ENCODE measurements around the gene SCN9A. TPM values are rescaled to one million over a fixed set of nuclear protein-coding genes. Genes with fewer than 3 reads are reported as not detected.
"Not testable (repeated sequence)": the region's sequence is repeated elsewhere in the genome, so short reads cannot be mapped to it uniquely, and the experiment has no call there.

Gene SCN9A
- total and polyA plus RNA-seq, 8 donors = 11.8 to 18.4 (median 13.0) TPM

DNA sequence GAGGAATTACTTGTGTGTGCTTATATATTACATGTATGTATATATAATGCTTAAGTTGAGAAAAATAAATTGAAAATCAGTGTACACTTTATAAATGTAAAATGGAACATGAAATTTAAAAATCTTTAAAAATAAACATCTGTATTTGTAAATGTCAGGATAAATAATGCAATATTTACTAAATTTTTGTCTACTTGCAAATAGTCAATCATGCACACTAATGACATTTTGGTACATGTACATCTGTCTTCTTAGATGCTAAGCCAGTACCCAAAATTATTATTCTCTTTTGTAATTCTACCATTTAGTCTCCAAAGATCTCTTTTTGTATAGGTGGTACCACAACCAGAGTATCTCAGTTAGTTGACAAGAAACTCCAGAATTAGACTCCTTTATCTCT is 151.5 kb downstream of the SCN9A start:
- H3K36me3 ChIP-seq = no peaks in the 10 kb centered on the region
- intact Hi-C loops (cut with DNase I) = no loop called here
- no peak for ATAC-seq

DNA sequence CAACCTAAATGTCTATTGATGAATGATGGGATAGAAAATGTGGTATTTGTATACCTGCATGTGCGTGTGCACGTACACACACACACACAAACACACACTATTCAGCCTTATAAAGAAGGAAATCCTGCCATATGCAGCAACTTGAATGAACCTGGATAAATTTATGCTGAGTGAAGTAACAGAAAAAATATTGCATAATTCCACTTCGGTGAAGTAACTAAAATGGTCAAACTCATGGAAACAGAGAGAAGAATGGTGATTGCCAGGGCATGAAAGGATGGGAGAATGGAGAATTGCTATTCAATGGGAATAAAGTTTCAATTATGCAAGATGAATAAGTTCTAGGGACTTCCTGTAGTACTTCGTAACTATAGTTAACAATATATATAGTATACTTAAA is 152.4 kb downstream of the SCN9A start:
- intact Hi-C loops (cut with DNase I) = no loop called here

More for the DNA sequence above, 151.5 kb downstream of the SCN9A start:
- Histone ChIP-seq H3K4me3 (no peak overlapping the region), H3K4me1 (no peaks in the 10 kb centered on the region), H3K27ac (no peak overlapping the region), H3K27me3 (no peaks in the 10 kb centered on the region), H3K9me3 (peaks cover 0 to 14% of the 10 kb centered on the region in 2 donors)
- DNase-seq = no peak
- TF ChIP-seq, protein P1, sequence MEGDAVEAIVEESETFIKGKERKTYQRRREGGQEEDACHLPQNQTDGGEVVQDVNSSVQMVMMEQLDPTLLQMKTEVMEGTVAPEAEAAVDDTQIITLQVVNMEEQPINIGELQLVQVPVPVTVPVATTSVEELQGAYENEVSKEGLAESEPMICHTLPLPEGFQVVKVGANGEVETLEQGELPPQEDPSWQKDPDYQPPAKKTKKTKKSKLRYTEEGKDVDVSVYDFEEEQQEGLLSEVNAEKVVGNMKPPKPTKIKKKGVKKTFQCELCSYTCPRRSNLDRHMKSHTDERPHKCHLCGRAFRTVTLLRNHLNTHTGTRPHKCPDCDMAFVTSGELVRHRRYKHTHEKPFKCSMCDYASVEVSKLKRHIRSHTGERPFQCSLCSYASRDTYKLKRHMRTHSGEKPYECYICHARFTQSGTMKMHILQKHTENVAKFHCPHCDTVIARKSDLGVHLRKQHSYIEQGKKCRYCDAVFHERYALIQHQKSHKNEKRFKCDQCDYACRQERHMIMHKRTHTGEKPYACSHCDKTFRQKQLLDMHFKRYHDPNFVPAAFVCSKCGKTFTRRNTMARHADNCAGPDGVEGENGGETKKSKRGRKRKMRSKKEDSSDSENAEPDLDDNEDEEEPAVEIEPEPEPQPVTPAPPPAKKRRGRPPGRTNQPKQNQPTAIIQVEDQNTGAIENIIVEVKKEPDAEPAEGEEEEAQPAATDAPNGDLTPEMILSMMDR (IDR thresholded peaks at IDR 0.05) = no peak

DNA sequence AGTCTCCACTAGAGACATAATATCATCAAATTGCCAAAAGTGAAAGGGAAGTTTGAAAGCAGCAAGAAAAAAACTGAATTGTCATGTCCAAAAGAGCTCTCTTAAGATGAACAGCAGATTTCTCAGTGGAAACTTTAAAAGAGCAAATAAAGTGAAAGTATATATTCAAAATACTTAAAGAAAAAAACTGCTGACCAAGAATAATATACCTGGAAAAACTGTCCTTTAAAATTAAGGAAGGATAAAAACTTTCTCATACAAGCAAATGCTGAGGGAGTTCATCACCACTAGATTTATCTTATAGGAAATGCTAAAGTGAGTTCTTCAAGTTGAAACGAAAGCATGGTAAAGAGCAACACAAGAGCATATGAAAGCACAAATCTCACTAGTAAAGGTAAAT is 164.7 kb downstream of the SCN9A start:
- peaks cover 0 to 29% of the 10 kb centered on the region in 2 donors for H3K9me3 ChIP-seq
- TF ChIP-seq, protein P1 (IDR thresholded peaks at IDR 0.05) = no peak
- H3K4me1 ChIP-seq = no peaks in the 10 kb centered on the region
- ATAC-seq = no peak
- no peak overlapping the region for H3K4me3 ChIP-seq
- no peaks in the 10 kb centered on the region for H3K36me3 ChIP-seq
- DNase-seq = no peak
- intact Hi-C loops (cut with DNase I) = no loop called here
- H3K27me3 ChIP-seq = no peaks in the 10 kb centered on the region
- H3K27ac ChIP-seq = no peak overlapping the region

More for the DNA sequence above, 152.4 kb downstream of the SCN9A start:
- TF ChIP-seq, protein P1 (IDR thresholded peaks at IDR 0.05) = no peak
- peaks cover 0 to 14% of the 10 kb centered on the region in 2 donors for H3K9me3 ChIP-seq
- H3K27ac ChIP-seq = no peak overlapping the region
- DNase-seq (no peak), ATAC-seq (no peak)
- no peaks in the 10 kb centered on the region for H3K36me3 ChIP-seq
- H3K4me1 ChIP-seq = no peaks in the 10 kb centered on the region
- no peak overlapping the region for H3K4me3 ChIP-seq
- no peaks in the 10 kb centered on the region for H3K27me3 ChIP-seq

DNA sequence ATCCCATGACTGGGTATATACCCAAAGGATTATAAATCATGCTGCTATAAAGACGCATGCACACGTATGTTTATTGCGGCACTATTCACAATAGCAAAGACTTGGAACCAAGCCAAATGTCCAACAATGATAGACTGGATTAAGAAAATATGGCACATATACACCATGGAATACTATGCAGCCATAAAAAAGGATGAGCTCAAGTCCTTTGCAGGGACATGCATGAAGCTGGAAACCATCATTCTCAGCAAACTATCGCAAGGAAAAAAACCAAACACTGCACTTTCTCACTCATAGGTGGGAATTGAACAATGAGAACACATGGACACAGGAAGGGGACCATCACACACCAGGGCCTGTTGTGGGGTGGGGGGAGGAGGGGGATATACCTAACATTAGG is 165.8 kb downstream of the SCN9A start:
- H3K4me3 ChIP-seq = not testable (repeated sequence)

DNA sequence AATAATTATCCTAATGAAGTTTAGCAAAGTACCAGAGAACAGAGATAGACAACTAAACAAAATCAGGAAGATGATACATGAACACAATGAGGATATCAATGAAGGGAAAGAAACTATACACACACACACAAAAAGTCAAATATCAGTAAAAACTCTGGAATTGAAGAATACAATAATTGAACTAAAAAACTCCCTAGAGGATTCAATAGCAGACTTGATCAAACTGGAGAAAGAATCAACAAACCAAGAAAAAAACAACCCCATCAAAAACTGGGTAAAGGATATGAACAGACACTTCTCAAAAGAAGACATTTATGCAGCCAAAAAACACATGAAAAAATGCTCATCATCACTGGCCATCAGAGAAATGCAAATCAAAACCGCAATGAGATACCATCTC is 166.4 kb downstream of the SCN9A start:
- intact Hi-C loops (cut with DNase I); H3K27me3 ChIP-seq; H3K27ac ChIP-seq; ATAC-seq; H3K36me3 ChIP-seq; H3K4me3 ChIP-seq; H3K4me1 ChIP-seq; DNase-seq: not testable (repeated sequence)
- peaks cover 0 to 22% of the 10 kb centered on the region in 2 donors for H3K9me3 ChIP-seq

More for the DNA sequence above, 165.8 kb downstream of the SCN9A start:
- H3K4me1 ChIP-seq; H3K36me3 ChIP-seq; intact Hi-C loops (cut with DNase I); DNase-seq; H3K27ac ChIP-seq; ATAC-seq; H3K27me3 ChIP-seq: not testable (repeated sequence)
- H3K9me3 ChIP-seq = peaks cover 0 to 22% of the 10 kb centered on the region in 2 donors

DNA sequence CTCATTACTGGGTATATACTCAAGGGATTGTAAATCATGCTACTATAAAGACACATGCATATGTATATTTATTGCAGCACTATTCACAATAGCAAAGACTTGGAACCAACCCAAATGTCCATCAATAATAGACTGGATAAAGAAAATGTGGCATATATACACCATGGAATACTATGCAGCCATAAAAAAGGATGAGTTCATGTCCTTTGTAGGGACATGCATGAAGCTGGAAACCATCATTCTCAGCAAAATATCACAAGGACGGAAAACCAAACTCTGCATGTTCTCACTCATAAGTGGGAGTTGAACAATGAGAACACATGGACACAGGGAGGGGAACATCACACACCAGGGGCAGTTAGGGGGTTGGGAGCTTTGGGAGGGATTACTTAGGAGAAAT is 169.6 kb downstream of the SCN9A start:
- H3K27ac ChIP-seq; H3K4me1 ChIP-seq; H3K27me3 ChIP-seq; H3K4me3 ChIP-seq; DNase-seq; intact Hi-C loops (cut with DNase I); ATAC-seq: not testable (repeated sequence)
- H3K9me3 ChIP-seq = peaks cover 0 to 28% of the 10 kb centered on the region in 2 donors
- peaks cover 0 to 11% of the 10 kb centered on the region in 2 donors for H3K36me3 ChIP-seq

DNA sequence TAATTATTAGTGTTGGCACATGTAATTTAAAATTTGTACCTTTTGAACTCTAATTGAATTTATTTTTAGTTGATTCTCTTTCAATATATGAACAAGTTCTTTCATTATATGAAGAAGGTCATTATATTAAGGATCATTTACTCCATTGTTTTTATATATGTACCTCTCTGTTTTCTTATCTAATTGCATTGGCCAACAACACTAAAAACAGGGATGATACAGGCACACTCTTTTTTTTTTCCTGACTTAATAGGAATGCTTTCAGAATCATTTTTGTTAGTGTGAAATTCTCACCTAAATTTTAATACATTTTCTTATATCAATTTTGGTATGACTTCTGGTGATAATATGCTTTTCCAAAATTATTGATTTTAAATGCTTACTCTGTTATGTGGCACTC is 173.0 kb downstream of the SCN9A start:
- Histone ChIP-seq H3K4me1 (no peaks in the 10 kb centered on the region), H3K27ac (no peak overlapping the region), H3K36me3 (peaks cover 0 to 16% of the 10 kb centered on the region in 2 donors), H3K27me3 (no peaks in the 10 kb centered on the region), H3K4me3 (no peak overlapping the region), H3K9me3 (peaks cover 0 to 14% of the 10 kb centered on the region in 2 donors)
- ATAC-seq (no peak), DNase-seq (no peak)
- intact Hi-C loops (cut with DNase I) = no loop called here
- TF ChIP-seq, protein P1 (IDR thresholded peaks at IDR 0.05) = no peak
